HL-60 (cell line): ENCODE data around the gene CCDC187.

Experiments used
- DNase-seq, 2 experiments: peaks; one replicate each; pipeline ENCODE4 v3.0.0-alpha.2; 2010 to 2020; ENCODE audit warnings: low read depth in 1 of 2, low spot score in 1 of 2
- H3K27ac ChIP-seq: fragments of 250-450 bp; sonication (Bioruptor Pico); replicated peaks from 2 replicates; pipeline ENCODE4 v1.5.1; 2020; ENCODE audit warnings: mild to moderate bottlenecking, moderate library complexity
- H3K27me3 ChIP-seq: fragments of 250-450 bp; sonication (Bioruptor Pico); 2 replicates; pipeline ENCODE4 v1.5.1; 2021; ENCODE audit warnings: mild to moderate bottlenecking, moderate library complexity; ENCODE audit not compliant: insufficient read depth, poor library complexity, severe bottlenecking
- H3K4me3 ChIP-seq: replicated peaks from 2 replicates; pipeline ENCODE4 v1.5.1; 2011; ENCODE audit warnings: mild to moderate bottlenecking, control low read depth, low read length; ENCODE audit not compliant: insufficient read depth
- CTCF ChIP-seq: IDR thresholded peaks from one replicate; pipeline ENCODE4 v1.5.1; 2011; ENCODE audit warnings: low read length, control low read depth, inconsistent platforms; ENCODE audit not compliant: insufficient read depth
- GABPA ChIP-seq: IDR thresholded peaks from 2 replicates; pipeline ENCODE4 v1.6.1; 2012; ENCODE audit warnings: low read depth
- POLR2AphosphoS5 ChIP-seq: IDR thresholded peaks from 2 replicates; pipeline ENCODE4 v1.6.1; 2012; ENCODE audit warnings: low read depth
- REST ChIP-seq: IDR thresholded peaks from 2 replicates; pipeline ENCODE4 v1.6.1; 2012; ENCODE audit warnings: low read depth; ENCODE audit not compliant: insufficient replicate concordance
- SPI1 ChIP-seq: IDR thresholded peaks from 2 replicates; pipeline ENCODE4 v1.6.1; 2012; ENCODE audit warnings: low read depth, mild to moderate bottlenecking, borderline replicate concordance

The CCDC187 gene

GRCh38 chr9:136299541-136299940 is 4.4 kb downstream of the CCDC187 start:
- TF ChIP-seq SPI1 (no peak), POLR2AphosphoS5 (no peak), CTCF (no peak), REST (no peak), GABPA (no peak)

DNA sequence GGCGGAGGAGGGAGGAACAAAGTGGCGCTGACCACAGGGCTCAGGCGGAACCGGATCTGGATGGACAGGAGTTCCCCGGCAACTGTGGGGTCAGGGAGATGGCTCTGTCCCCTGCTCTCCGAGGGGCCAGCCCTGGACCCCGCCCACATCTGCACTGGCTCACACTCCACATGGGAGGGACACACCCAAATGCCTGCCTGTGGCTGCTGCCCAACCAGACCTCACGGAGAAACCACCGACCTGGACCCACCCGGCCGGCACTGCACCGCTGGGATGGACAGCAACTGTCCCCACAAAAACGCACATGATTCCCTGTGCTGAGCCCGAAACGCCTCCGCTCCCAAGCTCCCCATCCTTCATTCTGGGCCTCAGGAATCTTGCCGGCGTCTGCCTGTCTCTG is 4.8 kb downstream of the CCDC187 start:
- H3K4me3 ChIP-seq: no peak overlapping the region
- no peaks in the 10 kb centered on the region for H3K27me3 ChIP-seq
- TF ChIP-seq GABPA (no peak), CTCF (no peak), REST (no peak), SPI1 (no peak), POLR2AphosphoS5 (no peak)
- no peak for DNase-seq
- H3K27ac ChIP-seq: no peak overlapping the region

More at GRCh38 chr9:136299541-136299940, 4.4 kb downstream of the CCDC187 start:
- Histone ChIP-seq H3K27ac (no peak overlapping the region), H3K4me3 (no peak overlapping the region), H3K27me3 (no peaks in the 10 kb centered on the region)
- DNase-seq: no peak

DNA sequence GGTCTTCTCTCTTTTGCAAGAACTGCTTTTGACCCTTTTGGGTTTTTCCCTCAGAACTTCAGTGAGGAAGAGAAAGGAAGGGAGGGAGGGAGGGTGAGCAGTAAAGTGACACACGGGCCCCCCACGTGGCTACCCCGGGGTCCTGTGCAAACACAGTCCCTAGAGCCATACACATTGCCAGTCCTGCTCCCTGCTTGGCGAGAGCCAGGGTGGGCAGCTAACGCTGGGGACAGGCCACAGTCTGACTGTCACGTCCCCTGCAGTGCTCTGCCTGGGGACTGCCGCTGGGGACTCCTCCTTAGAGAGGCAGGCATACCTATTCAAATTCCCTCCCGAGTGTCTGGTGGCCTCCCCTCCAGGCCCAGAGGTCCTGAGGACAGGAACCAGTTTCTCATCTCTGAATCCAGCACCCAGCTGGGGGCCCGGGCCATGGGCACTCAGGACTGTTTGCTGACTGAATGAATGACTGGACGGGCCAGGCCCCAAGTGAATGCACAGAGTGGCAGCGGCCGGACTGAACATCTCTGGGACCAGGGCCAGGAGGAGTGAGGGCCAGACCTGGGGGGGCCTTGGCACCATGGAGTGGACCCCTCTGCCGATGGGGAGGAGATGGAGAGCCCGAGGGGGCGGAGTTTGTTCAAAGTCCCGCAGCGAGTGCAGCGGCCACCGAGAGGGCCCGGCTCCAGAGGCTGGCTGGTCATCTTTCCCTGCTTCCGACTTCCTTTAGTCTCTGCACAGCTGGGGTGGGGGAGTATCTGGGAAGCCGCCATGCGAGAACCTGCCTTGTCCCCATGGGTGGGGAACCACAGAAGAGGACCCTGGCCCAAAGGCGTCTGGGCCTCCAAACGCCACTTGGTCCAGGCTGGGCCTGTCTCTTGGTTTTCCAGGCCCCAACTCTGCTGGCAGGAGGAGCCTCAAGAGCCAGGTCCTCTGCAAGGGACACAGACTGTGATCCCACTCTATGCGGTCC is 5.8 kb downstream of the CCDC187 start:
- H3K4me3 ChIP-seq: no peak overlapping the region
- no peak for DNase-seq
- TF ChIP-seq POLR2AphosphoS5: no peak
- no peak overlapping the region for H3K27ac ChIP-seq
- H3K27me3 ChIP-seq: no peaks in the 10 kb centered on the region

GRCh38 chr9:136297016-136297691 is 6.7 kb downstream of the CCDC187 start:
- DNase-seq: no peak
- TF ChIP-seq SPI1: no peak
- no peak for TF ChIP-seq CTCF
- TF ChIP-seq POLR2AphosphoS5: no peak
- no peak for TF ChIP-seq REST
- TF ChIP-seq GABPA: no peak
- no peak overlapping the region for H3K27ac ChIP-seq
- no peak overlapping the region for H3K4me3 ChIP-seq
- H3K27me3 ChIP-seq: no peaks in the 10 kb centered on the region
